Small intestine (tissue), 7 donors: ENCODE measurements around the gene HTRA1. TPM values are rescaled to one million over a fixed set of nuclear protein-coding genes. Genes with fewer than 3 reads are reported as not detected.
A peak's percentile ranks its signal among the peaks of the same experiment; 100 is the strongest.

Experiments used
- DNase-seq, 2 donors: peaks; one replicate each; pipeline versions ENCODE4 v3.0.0 to v3.0.0-alpha.2; 2013
- FAIRE-seq: peaks from 2 replicates; lab custom pipeline; 2012; peaks lifted over from hg19 to GRCh38; lab: Jason Lieb, UNC
- H3K27ac ChIP-seq, 3 donors: one replicate each; pipeline ENCODE4 v1.5.1; 2013; ENCODE audit warnings: low read length in 2 of 3, mild to moderate bottlenecking in 2 of 3, control low read depth in 1 of 3, inconsistent platforms in 1 of 3, low read depth in 1 of 3, moderate library complexity in 1 of 3
- H3K27me3 ChIP-seq, 3 donors: one replicate each; pipeline ENCODE4 v1.6.1; 2013; ENCODE audit warnings: low read length in 3 of 3, inconsistent platforms in 1 of 3; ENCODE audit not compliant: control insufficient read depth in 3 of 3, insufficient read depth in 3 of 3
- H3K36me3 ChIP-seq, 3 donors: one replicate each; pipeline ENCODE4 v1.6.1; 2013; ENCODE audit warnings: low read length in 3 of 3, inconsistent platforms in 1 of 3, low read depth in 1 of 3, mild to moderate bottlenecking in 1 of 3, moderate library complexity in 1 of 3; ENCODE audit not compliant: control insufficient read depth in 3 of 3, insufficient read depth in 2 of 3
- H3K4me1 ChIP-seq, 3 donors: one replicate each; pipeline ENCODE4 v1.6.1; 2013; ENCODE audit warnings: low read length in 2 of 3, inconsistent platforms in 1 of 3, low read depth in 1 of 3, mild to moderate bottlenecking in 1 of 3, moderate library complexity in 1 of 3; ENCODE audit not compliant: control insufficient read depth in 3 of 3, insufficient read depth in 2 of 3
- H3K4me3 ChIP-seq, 3 donors: one replicate each; pipeline ENCODE4 v1.5.1; 2013; ENCODE audit warnings: low read length in 3 of 3, control low read depth in 1 of 3, inconsistent platforms in 1 of 3, low read depth in 1 of 3, mild to moderate bottlenecking in 1 of 3, moderate library complexity in 1 of 3
- H3K9me3 ChIP-seq, 2 donors: one replicate each; pipeline ENCODE4 v1.6.1; 2013; ENCODE audit warnings: low read depth in 1 of 2, low read length in 1 of 2; ENCODE audit not compliant: control insufficient read depth in 2 of 2, insufficient read depth in 1 of 2
- WGBS, 3 donors: extraction: QIAGEN DNeasy Blood & Tissue Kit; methylation state at CpG; one replicate each; pipeline ENCODE4 v1.1.7; 2013; 5-methylcytosine and 5-hydroxymethylcytosine counted together
- polyA plus RNA-seq, 4 donors: library from polyadenylated mRNA; stranded (reverse) in 3 of 4; unstranded in 1 of 4; fragments of 200-250 nt in 3 of 4; fragments of 120-200 nt in 1 of 4; gene quantifications; one replicate each; pipeline versions ENCODE4 v1.2.1 to v1.2.3, GENCODE V29; 2013
- donor health status: healthy with polysubstance abuse.
- donor health status: control.
- donor health status: control.
- donor health status: Bipolar disorder and iron deficiency.
- donor health status: healthy.

Gene HTRA1
- polyA plus RNA-seq, 4 donors = 1.6 to 44.7 (median 15.4) TPM

DNA sequence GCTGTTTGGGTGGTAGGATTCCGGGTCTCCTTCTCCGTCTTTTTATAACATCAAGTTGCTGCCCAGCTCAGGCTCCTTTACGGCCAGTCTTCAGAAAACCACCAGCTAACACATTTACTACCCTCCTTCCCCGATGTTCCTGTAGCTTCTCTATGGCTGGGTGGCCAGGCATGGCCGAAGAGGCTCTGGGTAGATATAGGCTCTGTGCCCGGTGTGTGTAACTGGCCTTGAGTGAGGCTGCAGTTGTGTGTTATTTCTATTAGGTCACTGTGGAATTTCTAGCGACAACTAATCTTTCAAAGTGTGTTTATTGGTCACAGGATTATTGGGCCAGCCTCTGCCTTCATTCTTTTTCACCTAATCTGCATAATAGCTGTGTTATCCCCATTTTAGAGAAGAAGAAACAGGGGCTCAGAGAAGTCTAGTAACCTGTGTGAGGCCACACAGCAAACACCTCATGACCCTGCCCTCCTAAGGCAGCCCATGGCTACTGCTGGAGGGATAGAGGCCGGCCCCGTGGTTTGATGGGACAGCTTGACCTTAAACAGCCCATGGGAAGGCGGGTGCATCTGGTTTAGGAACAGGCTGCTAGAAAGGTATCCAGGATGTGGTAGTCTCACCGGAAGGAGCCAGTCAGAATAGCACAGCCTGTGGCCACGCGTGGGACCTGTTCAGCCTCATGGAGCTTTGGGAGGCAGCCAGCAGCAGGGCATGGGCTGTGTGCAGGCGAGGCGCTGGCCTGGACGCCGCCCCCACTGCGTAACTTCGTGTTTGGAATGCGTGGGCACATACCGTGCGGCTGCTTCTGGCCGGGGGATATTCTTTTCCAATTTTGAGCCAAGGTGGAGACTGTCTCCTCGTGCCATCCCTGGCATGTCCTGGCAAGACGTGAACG lies 29.7 kb downstream of the HTRA1 start:
- Histone ChIP-seq H3K4me3 (no peak overlapping the region), H3K9me3 (no peaks in the 10 kb centered on the region), H3K27me3 (no peaks in the 10 kb centered on the region), H3K4me1 (no peaks in the 10 kb centered on the region), H3K36me3 (peaks cover 0 to 26% (median 0%) of the 10 kb centered on the region in 3 donors), H3K27ac (no peak overlapping the region)
- DNase-seq (peak in 1 of 2 donors; percentile 20), FAIRE-seq (no peak)
- 81 to 89% (median 84%) methylated on average over 26 of the region's 26 CpGs for WGBS, 3 donors

DNA sequence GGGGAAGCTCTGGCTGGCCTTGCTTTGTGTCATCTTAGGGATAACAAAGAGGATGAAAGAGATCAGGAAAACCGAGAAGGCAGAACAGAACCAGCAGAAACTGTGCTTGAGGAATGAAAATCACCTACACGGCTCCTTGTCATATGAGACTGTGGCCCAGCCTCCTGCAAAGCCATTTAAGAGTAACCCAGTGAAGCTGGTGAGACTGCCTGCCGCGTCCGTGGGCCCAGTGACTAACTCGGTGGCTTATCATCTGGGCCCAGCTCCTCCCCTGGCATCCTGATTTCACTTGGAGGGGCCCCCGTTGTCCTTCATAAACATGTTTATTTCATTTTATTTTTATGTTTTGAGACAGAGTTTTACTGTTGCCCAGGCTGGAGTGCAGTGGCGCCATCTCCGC lies 30.7 kb downstream of the HTRA1 start:
- Histone ChIP-seq H3K27me3 (no peaks in the 10 kb centered on the region), H3K27ac (no peak overlapping the region), H3K4me1 (no peaks in the 10 kb centered on the region), H3K4me3 (no peak overlapping the region), H3K9me3 (no peaks in the 10 kb centered on the region), H3K36me3 (peaks cover 0 to 26% (median 0%) of the 10 kb centered on the region in 3 donors)
- FAIRE-seq (no peak), DNase-seq (no peak)
- WGBS, 3 donors = 87 to 93% (median 89%) methylated on average over 9 of the region's 9 CpGs

DNA sequence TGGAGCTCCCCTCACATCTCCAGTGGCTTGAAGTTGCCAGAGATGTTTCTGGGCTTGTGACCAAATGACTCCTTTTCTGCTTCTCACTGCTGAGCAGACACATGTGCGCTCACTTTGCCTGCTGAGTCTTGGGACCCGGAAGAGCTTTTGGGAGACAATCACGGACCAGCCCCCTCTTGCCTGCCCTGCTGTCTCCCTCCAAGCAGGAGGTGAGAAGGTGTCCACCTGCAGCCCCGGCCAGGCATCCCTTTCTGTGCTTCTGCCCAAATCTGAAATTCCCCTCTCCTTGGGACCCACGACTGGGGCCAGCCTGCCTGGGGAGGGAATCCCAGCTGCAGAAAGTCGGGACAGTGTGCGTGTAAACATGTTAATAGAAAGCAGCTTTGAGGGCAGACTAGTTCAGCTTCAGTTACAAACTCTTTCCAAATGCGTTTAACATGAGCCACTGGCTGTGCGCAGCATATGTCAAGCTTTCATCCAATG lies 31.7 kb downstream of the HTRA1 start:
- no peaks in the 10 kb centered on the region for H3K9me3 ChIP-seq
- no peaks in the 10 kb centered on the region for H3K27me3 ChIP-seq
- H3K4me1 ChIP-seq = no peaks in the 10 kb centered on the region
- peaks cover 0 to 26% (median 0%) of the 10 kb centered on the region in 3 donors for H3K36me3 ChIP-seq
- no peak overlapping the region for H3K4me3 ChIP-seq
- H3K27ac ChIP-seq = peak overlapping the region in 2 of 3 donors; percentile 18 to 40
- DNase-seq (no peak), FAIRE-seq (no peak)
- WGBS, 3 donors = 66 to 86% (median 82%) methylated on average over 9 of the region's 9 CpGs

DNA sequence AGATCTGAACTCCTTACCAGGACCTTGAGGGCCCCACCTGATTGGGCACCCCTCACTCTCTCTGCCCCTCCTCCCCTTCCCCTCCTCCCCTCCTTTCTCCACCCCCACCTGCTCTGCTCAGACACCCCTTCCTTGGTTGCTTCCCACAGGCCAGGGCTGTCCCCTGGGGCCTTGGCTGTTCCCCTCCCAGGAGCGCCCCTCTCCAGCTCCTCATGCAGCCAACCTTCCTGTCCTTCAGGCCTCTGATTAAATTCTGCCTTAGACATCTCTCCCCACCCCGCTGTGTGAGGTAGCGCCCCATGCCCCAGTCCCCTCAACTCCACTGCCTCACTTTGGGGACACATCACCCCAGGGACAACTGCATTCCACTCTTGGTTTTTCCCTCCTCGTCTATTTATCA lies 32.4 kb downstream of the HTRA1 start:
- FAIRE-seq (no peak), DNase-seq (no peak)
- no peaks in the 10 kb centered on the region for H3K9me3 ChIP-seq
- no peaks in the 10 kb centered on the region for H3K27me3 ChIP-seq
- peaks cover 0 to 26% (median 0%) of the 10 kb centered on the region in 3 donors for H3K36me3 ChIP-seq
- H3K27ac ChIP-seq = no peak overlapping the region
- 84 to 94% (median 85%) methylated on average over 4 of the region's 4 CpGs for WGBS, 3 donors
- H3K4me1 ChIP-seq = no peaks in the 10 kb centered on the region
- no peak overlapping the region for H3K4me3 ChIP-seq

DNA sequence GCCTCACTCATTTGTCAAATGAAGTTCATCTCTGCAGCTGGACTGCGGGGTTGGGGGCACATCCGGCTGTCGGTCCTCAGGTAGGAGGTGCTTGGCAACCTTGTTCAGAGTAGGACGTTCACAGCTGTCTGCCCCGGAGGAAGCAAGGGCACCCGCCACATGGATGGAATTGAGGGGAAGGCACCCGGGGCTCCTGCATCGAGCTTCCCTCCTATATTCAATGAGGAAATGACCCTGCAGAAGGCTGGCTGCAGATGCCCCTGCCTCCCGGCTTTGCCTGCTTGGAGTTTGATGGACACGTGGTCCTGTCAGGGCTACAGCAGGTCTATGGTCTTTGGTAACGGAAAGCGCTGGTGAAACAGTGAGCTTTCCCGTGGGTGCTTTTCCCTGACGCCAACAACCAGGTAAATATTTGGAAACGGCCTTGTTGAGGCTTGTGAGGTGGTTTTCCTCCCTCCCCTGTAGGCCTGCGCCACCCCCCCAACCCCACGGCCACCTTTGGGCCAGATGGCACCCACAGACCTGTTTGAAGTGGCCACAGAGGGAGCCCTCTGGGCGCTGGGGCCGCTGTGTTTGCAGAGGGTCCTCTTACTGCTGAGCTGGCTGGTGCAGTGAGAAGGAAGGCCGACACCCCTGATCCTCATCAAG lies 32.9 kb downstream of the HTRA1 start:
- WGBS, 3 donors = 77 to 88% (median 84%) methylated on average over 20 of the region's 20 CpGs
- FAIRE-seq = no peak
- peaks cover 0 to 3% (median 0%) of the 10 kb centered on the region in 3 donors for H3K4me1 ChIP-seq
- no peak overlapping the region for H3K4me3 ChIP-seq
- no peaks in the 10 kb centered on the region for H3K27me3 ChIP-seq
- H3K27ac ChIP-seq = no peak overlapping the region
- H3K36me3 ChIP-seq = peaks cover 0 to 26% (median 0%) of the 10 kb centered on the region in 3 donors
- H3K9me3 ChIP-seq = no peaks in the 10 kb centered on the region
- DNase-seq = no peak

DNA sequence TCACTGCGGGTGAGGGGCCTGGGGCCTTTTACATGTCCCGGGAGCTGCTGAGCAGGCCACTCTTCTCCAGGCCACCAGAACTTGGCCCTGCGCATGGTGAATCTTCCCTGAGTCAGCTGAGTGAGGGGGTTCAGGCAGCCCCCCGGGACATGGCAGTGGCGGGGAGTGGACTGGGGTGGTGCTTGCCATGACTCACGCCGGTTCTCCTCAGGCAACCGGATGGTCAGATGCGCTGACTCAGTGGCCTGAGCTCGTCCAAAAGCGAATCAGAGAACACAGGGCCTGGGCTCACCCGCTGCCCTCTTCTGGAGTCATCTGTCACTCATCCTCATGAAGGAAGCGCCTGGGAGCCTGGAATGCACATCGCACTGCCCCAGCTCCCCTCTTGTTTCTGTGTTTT lies 33.5 kb downstream of the HTRA1 start:
- Histone ChIP-seq H3K4me3 (no peak overlapping the region), H3K27me3 (no peaks in the 10 kb centered on the region), H3K4me1 (peaks cover 0 to 3% (median 0%) of the 10 kb centered on the region in 3 donors), H3K9me3 (no peaks in the 10 kb centered on the region), H3K36me3 (peaks cover 0 to 24% (median 0%) of the 10 kb centered on the region in 3 donors), H3K27ac (no peak overlapping the region)
- no peak for DNase-seq
- FAIRE-seq = no peak
- WGBS, 3 donors = 79 to 97% (median 92%) methylated on average over 14 of the region's 14 CpGs

DNA sequence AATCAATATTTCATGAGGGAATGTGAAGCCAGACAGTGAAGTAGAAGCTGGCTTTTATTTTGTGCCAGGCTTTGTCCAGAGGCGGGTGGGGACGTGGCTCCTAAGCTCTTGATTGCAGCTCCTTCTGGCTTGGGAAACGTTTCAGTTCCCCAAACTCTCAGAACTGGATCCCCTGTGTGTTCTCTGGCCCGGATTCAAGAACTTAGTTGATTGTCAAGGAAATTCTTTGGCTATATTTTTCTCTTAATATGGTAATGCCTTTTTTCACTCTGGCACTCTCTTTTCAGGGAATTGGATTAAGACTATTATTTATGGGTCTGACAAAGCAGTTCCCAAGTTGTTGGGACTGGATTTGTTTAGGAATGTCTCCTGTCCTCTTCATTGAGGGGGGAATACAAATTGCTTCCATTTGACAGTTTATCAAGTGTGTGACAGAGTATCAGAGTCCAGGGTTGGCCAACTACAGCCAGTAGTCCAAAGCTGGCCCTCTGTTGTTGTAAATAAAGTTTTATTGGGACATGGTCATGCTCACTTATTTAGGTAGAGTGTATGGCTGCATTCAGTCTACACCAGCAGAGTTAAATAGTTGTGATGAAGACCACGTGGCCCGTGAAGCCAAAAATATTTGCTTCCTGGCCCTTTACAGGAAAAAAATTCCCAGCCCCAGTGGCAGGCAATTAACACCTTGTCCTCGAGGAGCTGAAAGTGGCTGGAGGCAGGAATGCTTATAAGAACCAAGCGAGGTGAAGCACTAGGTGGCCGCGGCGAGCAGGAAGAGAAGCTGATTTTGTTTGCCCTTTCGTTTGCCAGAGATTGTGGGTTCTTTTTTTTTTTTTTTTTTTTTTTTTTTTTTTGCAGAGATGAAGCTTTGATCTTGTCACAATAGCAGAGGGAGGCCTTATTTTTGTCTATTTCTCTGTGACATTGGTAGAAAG lies 34.3 kb downstream of the HTRA1 start:
- no peaks in the 10 kb centered on the region for H3K27me3 ChIP-seq
- 39 to 65% (median 58%) methylated on average over 12 of the region's 12 CpGs for WGBS, 3 donors
- no peak for DNase-seq
- H3K27ac ChIP-seq = peak overlapping the region in 1 of 3 donors; percentile 2
- H3K9me3 ChIP-seq = no peaks in the 10 kb centered on the region
- H3K36me3 ChIP-seq = peaks cover 0 to 24% (median 0%) of the 10 kb centered on the region in 3 donors
- peaks cover 0 to 3% (median 0%) of the 10 kb centered on the region in 3 donors for H3K4me1 ChIP-seq
- FAIRE-seq = no peak
- no peak overlapping the region for H3K4me3 ChIP-seq
